A549 (cell line): Measurements from ENCODE around the gene ODAPH.

Experiments used
- CTCF ChIP-seq: fragments of >200 bp; sonication (Bioruptor Twin); formaldehyde crosslinking; IDR thresholded peaks from 3 replicates; pipeline ENCODE4 v1.5.1; 2016
- EP300 ChIP-seq, 2 experiments: fragments of >200 bp; sonication (Bioruptor Twin); formaldehyde crosslinking; IDR thresholded peaks; 2 replicates in 1 of 2; 3 replicates in 1 of 2; pipeline ENCODE4 v1.6.1; 2016 to 2017
- FOSL2 ChIP-seq, 2 experiments: fragments of 450-650 bp in 1 of 2; fragments of >200 bp in 1 of 2; sonication (Bioruptor Twin) in 1 of 2; formaldehyde crosslinking; IDR thresholded peaks; 2 replicates each; pipeline versions ENCODE4 v1.5.0 to v1.6.1; 2016 to 2020; ENCODE audit warnings: mild to moderate bottlenecking in 1 of 2, moderate library complexity in 1 of 2
- POLR2A ChIP-seq: IDR thresholded peaks from 2 replicates; pipeline ENCODE4 v1.6.1; 2012; ENCODE audit warnings: mild to moderate bottlenecking, low read length
- RAD21 ChIP-seq, 2 experiments: fragments of >200 bp in 1 of 2; sonication (Bioruptor Twin) in 1 of 2; formaldehyde crosslinking in 1 of 2; IDR thresholded peaks in 1 of 2; conservative IDR thresholded peaks in 1 of 2; 2 replicates in 1 of 2; 3 replicates in 1 of 2; pipeline ENCODE4 v1.6.1; 2012 to 2018; ENCODE audit warnings: inconsistent platforms in 1 of 2
- SMC3 ChIP-seq: fragments of >200 bp; sonication (Bioruptor Twin); formaldehyde crosslinking; IDR thresholded peaks from 3 replicates; pipeline ENCODE4 v1.6.1; 2018; ENCODE audit warnings: inconsistent platforms
- SREBF2 ChIP-seq: fragments of 450-650 bp; IDR thresholded peaks from 2 replicates; pipeline ENCODE4 v1.6.1; 2014; ENCODE audit warnings: mild to moderate bottlenecking, moderate library complexity
- TP53 ChIP-seq: fragments of 250-450 bp; sonication (Bioruptor Pico); IDR thresholded peaks from 2 replicates; pipeline ENCODE4 v1.5.0; 2021; ENCODE audit warnings: mild to moderate bottlenecking, moderate library complexity

- TF ChIP-seq SMC3 (no peak), CTCF (no peak), POLR2A (no peak), TP53 (CRISPR knock-in tag) (no peak), EP300 (IDR thresholded peaks at IDR 0.05) (no peak), SREBF2 (no peak), FOSL2 (IDR thresholded peaks at IDR 0.05) (no peak), FOSL2 (CRISPR knock-in tag; IDR thresholded peaks at IDR 0.05) (no peak), RAD21 (conservative IDR thresholded peaks at IDR 0.05 in 1 of 2, IDR thresholded peaks at IDR 0.05 in 1 of 2) (no peak)
Observed at GRCh38 chr4:75552452-75552851, 3.4 kb upstream of the ODAPH start.
